Esophagus muscularis mucosa (tissue), 3 donors: ENCODE measurements around the gene TTC19.

Experiments
- POLR2A ChIP-seq: fragments of 450-650 bp; IDR thresholded peaks from one replicate; pipeline ENCODE4 v1.6.1; 2017; ENCODE audit warnings: antibody characterized with exemption, moderate library complexity, mild to moderate bottlenecking, low read depth
- POLR2AphosphoS5 ChIP-seq, 2 donors: sonication (generic); formaldehyde crosslinking; IDR thresholded peaks; one replicate each; pipeline ENCODE4 v1.6.1; 2017; ENCODE audit warnings: antibody characterized with exemption in 2 of 2
- TF ChIP-seq, protein P1 (sequence below), 3 experiments: fragments of 200-600 bp in 2 of 3; fragments of 450-650 bp in 1 of 3; sonication (generic) in 2 of 3; IDR thresholded peaks; one replicate each; pipeline ENCODE4 v1.5.1; 2017 to 2019; ENCODE audit warnings: antibody characterized with exemption in 3 of 3, mild to moderate bottlenecking in 2 of 3, moderate library complexity in 1 of 3

GRCh38 chr17:16026895-16027294, 27.3 kb downstream of the TTC19 start:
- TF ChIP-seq, protein P1, sequence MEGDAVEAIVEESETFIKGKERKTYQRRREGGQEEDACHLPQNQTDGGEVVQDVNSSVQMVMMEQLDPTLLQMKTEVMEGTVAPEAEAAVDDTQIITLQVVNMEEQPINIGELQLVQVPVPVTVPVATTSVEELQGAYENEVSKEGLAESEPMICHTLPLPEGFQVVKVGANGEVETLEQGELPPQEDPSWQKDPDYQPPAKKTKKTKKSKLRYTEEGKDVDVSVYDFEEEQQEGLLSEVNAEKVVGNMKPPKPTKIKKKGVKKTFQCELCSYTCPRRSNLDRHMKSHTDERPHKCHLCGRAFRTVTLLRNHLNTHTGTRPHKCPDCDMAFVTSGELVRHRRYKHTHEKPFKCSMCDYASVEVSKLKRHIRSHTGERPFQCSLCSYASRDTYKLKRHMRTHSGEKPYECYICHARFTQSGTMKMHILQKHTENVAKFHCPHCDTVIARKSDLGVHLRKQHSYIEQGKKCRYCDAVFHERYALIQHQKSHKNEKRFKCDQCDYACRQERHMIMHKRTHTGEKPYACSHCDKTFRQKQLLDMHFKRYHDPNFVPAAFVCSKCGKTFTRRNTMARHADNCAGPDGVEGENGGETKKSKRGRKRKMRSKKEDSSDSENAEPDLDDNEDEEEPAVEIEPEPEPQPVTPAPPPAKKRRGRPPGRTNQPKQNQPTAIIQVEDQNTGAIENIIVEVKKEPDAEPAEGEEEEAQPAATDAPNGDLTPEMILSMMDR (IDR thresholded peaks at IDR 0.05), result no peak
- TF ChIP-seq POLR2AphosphoS5 (IDR thresholded peaks at IDR 0.05) (no peak), POLR2A (no peak)
